Mammary epithelial cell (primary cell): ENCODE results near the gene DNAJB6.

ENCODE experiments used
- CTCF ChIP-seq, 2 donors: IDR thresholded peaks in 1 of 2; conservative IDR thresholded peaks in 1 of 2; 2 replicates each; pipeline ENCODE4 v1.5.1; 2011 to 2012; ENCODE audit warnings: inconsistent platforms in 2 of 2, low read length in 2 of 2, mild to moderate bottlenecking in 2 of 2, control low read depth in 1 of 2, low read depth in 1 of 2; ENCODE audit not compliant: insufficient read depth in 1 of 2; ENCODE audit errors: extremely low read depth in 1 of 2
- EZH2 ChIP-seq: IDR thresholded peaks from 2 replicates; pipeline ENCODE4 v1.6.1; 2012; ENCODE audit warnings: low read length, inconsistent platforms, borderline replicate concordance

DNA sequence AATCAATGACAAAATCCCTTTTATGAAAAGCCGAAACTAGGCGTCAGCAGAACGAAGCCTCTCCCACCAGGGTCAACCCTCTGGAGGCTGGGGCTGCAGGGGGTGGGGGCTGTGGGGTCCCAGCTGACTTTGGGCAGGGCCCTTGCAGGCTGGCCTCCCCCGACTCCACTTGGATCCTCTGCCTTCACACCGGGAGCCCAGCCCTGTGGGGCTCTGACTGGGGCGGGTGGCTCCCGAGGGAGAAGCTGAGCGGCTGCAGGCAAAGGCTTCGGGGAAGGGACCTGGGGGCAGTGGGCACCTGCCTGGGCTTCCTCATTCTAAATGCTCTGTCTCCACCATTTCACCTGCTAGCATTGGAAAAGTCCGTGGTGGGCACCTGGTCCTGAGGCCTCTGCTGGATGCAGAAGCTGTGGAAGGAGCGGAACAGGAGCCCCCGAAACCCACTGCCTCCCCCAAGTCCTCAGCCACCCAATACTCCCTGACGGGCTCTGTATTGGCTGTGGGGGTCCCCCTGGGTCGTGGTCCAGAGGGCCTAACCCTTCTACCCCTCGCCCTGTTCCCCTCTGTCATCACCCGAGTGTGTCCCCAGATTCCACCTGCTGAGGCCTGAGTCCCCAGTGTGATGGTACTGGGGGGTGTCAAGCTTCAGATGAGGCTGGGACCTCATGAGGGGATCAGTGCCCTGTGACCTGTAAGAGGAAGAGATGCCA, 108.6 kb downstream of the DNAJB6 start:
- TF ChIP-seq CTCF (conservative IDR thresholded peaks at IDR 0.05 in 1 of 2, IDR thresholded peaks at IDR 0.05 in 1 of 2; ENCODE audit: extremely low read depth in 1 of 2, insufficient read depth in 1 of 2, low read depth in 1 of 2, low read length in 2 of 2): no peak
- TF ChIP-seq EZH2: no peak
